HUES6 (cell line): ENCODE results near the gene RAP1GAP2.

Experiments used
- H3K27ac ChIP-seq: 2 replicates; pipeline ENCODE4 v1.7.0; 2013; ENCODE audit warnings: low read depth, mild to moderate bottlenecking, low read length, inconsistent platforms
- H3K27me3 ChIP-seq: 2 replicates; pipeline ENCODE4 v1.6.1; 2013; ENCODE audit warnings: low read length; ENCODE audit not compliant: control insufficient read depth, insufficient read depth
- H3K36me3 ChIP-seq: 2 replicates; pipeline ENCODE4 v1.6.1; 2013; ENCODE audit warnings: low read length; ENCODE audit not compliant: control insufficient read depth, insufficient read depth
- H3K4me1 ChIP-seq: 2 replicates; pipeline ENCODE4 v1.6.1; 2013; ENCODE audit warnings: low read length; ENCODE audit not compliant: control insufficient read depth, insufficient read depth
- H3K4me3 ChIP-seq: 2 replicates; pipeline ENCODE4 v1.5.1; 2013; ENCODE audit warnings: low read depth, low read length
- H3K9ac ChIP-seq: one replicate; pipeline ENCODE4 v1.6.1; 2013; ENCODE audit warnings: mild to moderate bottlenecking, low read length
- H3K9me3 ChIP-seq: 2 replicates; pipeline ENCODE4 v1.6.1; 2013; ENCODE audit warnings: low read depth, low read length; ENCODE audit not compliant: control insufficient read depth, insufficient read depth

RAP1GAP2 gene

GRCh38 chr17:2902546-2902945 is 106.3 kb downstream of the RAP1GAP2 start:
- Histone ChIP-seq H3K36me3 (peaks cover 30% of the 10 kb centered on the region), H3K9ac (no peak overlapping the region), H3K27me3 (no peaks in the 10 kb centered on the region)

GRCh38 chr17:2903193-2903974 is 107.1 kb downstream of the RAP1GAP2 start:
- peaks cover 19% of the 10 kb centered on the region for H3K4me1 ChIP-seq
- H3K36me3 ChIP-seq = peaks cover 35% of the 10 kb centered on the region
- H3K9ac ChIP-seq = no peak overlapping the region
- no peak overlapping the region for H3K27ac ChIP-seq
- H3K9me3 ChIP-seq = no peaks in the 10 kb centered on the region
- H3K27me3 ChIP-seq = no peaks in the 10 kb centered on the region
- no peak overlapping the region for H3K4me3 ChIP-seq

More at GRCh38 chr17:2902546-2902945, 106.3 kb downstream of the RAP1GAP2 start:
- Histone ChIP-seq H3K4me3 (no peak overlapping the region), H3K9me3 (no peaks in the 10 kb centered on the region), H3K27ac (no peak overlapping the region), H3K4me1 (peaks cover 19% of the 10 kb centered on the region)

GRCh38 chr17:2904135-2904534 is 107.9 kb downstream of the RAP1GAP2 start:
- Histone ChIP-seq H3K4me3 (no peak overlapping the region), H3K27ac (no peak overlapping the region), H3K27me3 (no peaks in the 10 kb centered on the region), H3K9ac (no peak overlapping the region), H3K4me1 (peaks cover 19% of the 10 kb centered on the region), H3K36me3 (peaks cover 35% of the 10 kb centered on the region), H3K9me3 (no peaks in the 10 kb centered on the region)

GRCh38 chr17:2905269-2905668 is 109.0 kb downstream of the RAP1GAP2 start:
- Histone ChIP-seq H3K4me3 (no peak overlapping the region), H3K4me1 (peaks cover 24% of the 10 kb centered on the region), H3K9ac (no peak overlapping the region), H3K9me3 (no peaks in the 10 kb centered on the region), H3K36me3 (peaks cover 35% of the 10 kb centered on the region), H3K27ac (no peak overlapping the region), H3K27me3 (no peaks in the 10 kb centered on the region)

- H3K4me1 ChIP-seq = peaks cover 29% of the 10 kb centered on the region
Measured at GRCh38 chr17:2905696-2906501, 109.7 kb downstream of the RAP1GAP2 start.

GRCh38 chr17:2906901-2907300 is 110.7 kb downstream of the RAP1GAP2 start:
- H3K27me3 ChIP-seq = no peaks in the 10 kb centered on the region
- no peak overlapping the region for H3K4me3 ChIP-seq
- peaks cover 32% of the 10 kb centered on the region for H3K36me3 ChIP-seq
- no peak overlapping the region for H3K9ac ChIP-seq
- H3K4me1 ChIP-seq = peaks cover 31% of the 10 kb centered on the region
- H3K9me3 ChIP-seq = no peaks in the 10 kb centered on the region
- H3K27ac ChIP-seq = no peak overlapping the region

More at GRCh38 chr17:2905696-2906501, 109.7 kb downstream of the RAP1GAP2 start:
- Histone ChIP-seq H3K27ac (no peak overlapping the region), H3K27me3 (no peaks in the 10 kb centered on the region), H3K9ac (no peak overlapping the region), H3K36me3 (peaks cover 35% of the 10 kb centered on the region), H3K4me3 (no peak overlapping the region), H3K9me3 (no peaks in the 10 kb centered on the region)

- H3K9ac ChIP-seq = no peak overlapping the region
- no peaks in the 10 kb centered on the region for H3K27me3 ChIP-seq
- H3K4me3 ChIP-seq = no peak overlapping the region
- no peaks in the 10 kb centered on the region for H3K9me3 ChIP-seq
- peaks cover 32% of the 10 kb centered on the region for H3K36me3 ChIP-seq
- no peak overlapping the region for H3K27ac ChIP-seq
- peaks cover 15% of the 10 kb centered on the region for H3K4me1 ChIP-seq
Measured at GRCh38 chr17:2909175-2909845, 113.1 kb downstream of the RAP1GAP2 start.

- H3K4me3 ChIP-seq = no peak overlapping the region
- H3K4me1 ChIP-seq = peaks cover 12% of the 10 kb centered on the region
- H3K27ac ChIP-seq = no peak overlapping the region
- H3K27me3 ChIP-seq = no peaks in the 10 kb centered on the region
- no peak overlapping the region for H3K9ac ChIP-seq
- H3K36me3 ChIP-seq = peaks cover 29% of the 10 kb centered on the region
- no peaks in the 10 kb centered on the region for H3K9me3 ChIP-seq
Measured at GRCh38 chr17:2909846-2910234, 113.6 kb downstream of the RAP1GAP2 start.

GRCh38 chr17:2911035-2911754 is 115.0 kb downstream of the RAP1GAP2 start:
- no peak overlapping the region for H3K27ac ChIP-seq
- H3K9me3 ChIP-seq = no peaks in the 10 kb centered on the region
- peaks cover 22% of the 10 kb centered on the region for H3K36me3 ChIP-seq
- no peak overlapping the region for H3K4me3 ChIP-seq
- H3K9ac ChIP-seq = no peak overlapping the region
- H3K27me3 ChIP-seq = no peaks in the 10 kb centered on the region
- peaks cover 12% of the 10 kb centered on the region for H3K4me1 ChIP-seq

- Histone ChIP-seq H3K36me3 (peaks cover 21% of the 10 kb centered on the region), H3K9ac (no peak overlapping the region), H3K4me1 (peaks cover 12% of the 10 kb centered on the region), H3K27me3 (no peaks in the 10 kb centered on the region), H3K4me3 (no peak overlapping the region), H3K27ac (no peak overlapping the region), H3K9me3 (no peaks in the 10 kb centered on the region)
Measured at GRCh38 chr17:2911755-2912111, 115.5 kb downstream of the RAP1GAP2 start.
